Stimulated activated CD8-positive, alpha-beta memory T cell treated with anti-CD3 and anti-CD28 coated beads, Interleukin-15, amount 100 ng/mL, for 48 hours (primary cell): ENCODE results near the gene PIGC.

ENCODE experiments used
- DNase-seq, 2 donors: peaks; one replicate each; pipeline ENCODE4 v3.0.0-alpha.2; 2020; ENCODE audit warnings: low read depth in 2 of 2

Gene PIGC

GRCh38 chr1:172430128-172430454 is 13.8 kb downstream of the PIGC start:
- no peak for DNase-seq

DNA sequence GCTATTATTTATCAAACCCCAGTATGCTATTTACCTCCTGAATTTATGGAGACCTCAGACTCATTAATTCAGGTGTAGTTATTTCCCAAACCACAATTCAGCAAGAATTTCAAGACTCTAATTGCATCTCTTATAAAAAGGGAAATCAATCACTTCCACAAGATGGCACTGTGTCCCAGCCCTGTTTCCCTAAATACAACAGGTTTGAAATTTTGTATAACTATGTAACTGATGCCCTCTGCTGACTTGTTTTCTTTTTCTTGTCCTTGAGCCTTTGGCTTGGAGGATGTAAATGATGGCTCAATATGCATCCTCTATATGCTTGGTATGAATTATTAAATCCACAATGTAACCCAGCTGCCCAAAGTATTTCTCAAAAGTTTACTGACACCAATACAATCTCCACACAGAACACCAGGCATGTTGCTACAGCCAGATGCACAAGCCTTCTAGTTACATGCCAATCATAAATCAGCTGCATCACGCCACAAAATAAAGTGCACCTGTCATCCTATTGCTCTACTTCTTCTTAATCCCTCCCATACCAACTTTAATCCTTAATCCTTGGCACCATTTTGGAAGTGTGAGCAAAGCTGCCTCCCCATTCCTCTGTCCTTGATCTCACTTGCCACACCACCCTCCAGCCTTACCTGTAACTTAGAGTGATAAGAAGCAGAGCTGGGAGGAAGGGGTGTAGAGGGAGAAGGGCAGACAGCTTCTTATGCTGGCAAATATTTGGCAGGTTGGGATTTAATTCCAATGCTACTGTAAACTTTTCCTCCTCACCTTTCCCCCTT is 14.3 kb downstream of the PIGC start:
- DNase-seq: no peak

GRCh38 chr1:172427191-172427590 is 16.7 kb downstream of the PIGC start:
- no peak for DNase-seq

- no peak for DNase-seq
These were observed 18.5 kb downstream of the PIGC start for GRCh38 chr1:172425339-172425738.

GRCh38 chr1:172423336-172423735 is 20.5 kb downstream of the PIGC start:
- DNase-seq: no peak

GRCh38 chr1:172421974-172422604 is 21.8 kb downstream of the PIGC start:
- DNase-seq: no peak

DNA sequence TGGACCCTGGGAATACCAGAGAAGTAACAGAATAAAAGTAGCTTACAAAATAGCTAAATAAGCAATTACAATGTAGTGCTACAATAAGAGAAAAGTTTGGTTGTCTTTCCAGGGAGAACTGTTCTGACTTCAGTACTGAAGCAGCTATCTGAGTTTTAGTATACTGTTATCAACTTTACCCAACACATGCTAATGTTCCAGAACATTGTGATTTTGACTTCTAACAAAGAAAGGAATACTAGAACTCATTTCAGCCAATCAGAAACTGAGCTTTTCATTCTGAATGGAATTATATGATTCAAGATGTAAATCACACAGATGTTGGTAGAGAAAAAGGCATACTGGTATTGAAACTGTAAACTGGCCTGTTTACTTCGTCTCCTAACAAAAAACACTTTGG is 23.5 kb downstream of the PIGC start, which contains the start of gene C1orf105:
Gene C1orf105 (plus strand): TSS at position 301 of the 400 bp plus-strand sequence. CDS start 201 bp downstream, outside the sequence.
- no peak for DNase-seq

- DNase-seq: no peak
These were observed 26.3 kb downstream of the PIGC start for GRCh38 chr1:172417557-172417956.

DNA sequence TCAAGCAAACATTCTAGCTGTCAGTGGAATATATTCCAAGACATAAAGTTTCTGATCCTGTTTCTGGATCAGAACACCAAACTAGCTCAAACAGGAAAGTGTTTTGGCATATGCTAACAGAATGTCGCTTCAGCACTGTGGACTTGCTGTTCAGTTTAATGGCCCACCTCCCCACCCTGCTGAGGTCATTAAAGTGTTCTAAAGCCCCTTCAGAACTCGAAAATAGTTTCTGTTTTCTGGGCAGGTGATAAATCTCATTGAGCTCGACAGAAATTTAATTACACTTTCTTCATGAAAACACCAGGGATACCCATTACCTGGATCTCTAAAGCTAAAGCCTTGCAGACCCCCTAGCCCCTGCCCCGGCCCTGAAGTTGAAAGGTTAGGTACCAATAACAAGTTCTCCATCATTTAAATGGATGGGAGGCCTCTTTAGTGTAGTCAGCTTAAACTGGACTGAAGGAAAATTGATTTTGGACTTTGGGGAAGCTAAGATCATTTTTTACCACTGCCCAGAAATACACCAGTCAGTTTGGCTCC is 27.3 kb downstream of the PIGC start:
- DNase-seq: no peak

DNA sequence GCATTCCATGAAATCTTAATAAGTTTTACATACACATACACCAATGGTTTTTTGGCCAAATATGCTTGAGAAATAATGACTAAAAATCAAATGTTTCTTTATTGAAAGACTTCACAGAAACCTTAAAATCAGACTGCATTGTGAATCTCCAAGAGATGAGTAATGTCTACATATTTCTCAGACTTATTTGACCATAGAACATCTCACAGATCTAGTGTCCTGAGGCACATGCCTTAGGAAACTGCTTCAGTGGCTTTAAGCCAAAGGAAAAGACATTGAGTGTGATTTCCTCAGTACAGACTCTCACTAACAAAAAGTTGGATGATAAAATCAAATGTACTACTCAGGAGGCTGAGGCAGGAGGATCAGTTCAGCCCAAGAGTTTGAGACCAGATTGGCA is 29.5 kb downstream of the PIGC start:
- DNase-seq: no peak

- no peak for DNase-seq
These were observed 32.0 kb downstream of the PIGC start for GRCh38 chr1:172411791-172412338.

- no peak for DNase-seq
These were observed 33.8 kb downstream of the PIGC start for GRCh38 chr1:172410027-172410426.

DNA sequence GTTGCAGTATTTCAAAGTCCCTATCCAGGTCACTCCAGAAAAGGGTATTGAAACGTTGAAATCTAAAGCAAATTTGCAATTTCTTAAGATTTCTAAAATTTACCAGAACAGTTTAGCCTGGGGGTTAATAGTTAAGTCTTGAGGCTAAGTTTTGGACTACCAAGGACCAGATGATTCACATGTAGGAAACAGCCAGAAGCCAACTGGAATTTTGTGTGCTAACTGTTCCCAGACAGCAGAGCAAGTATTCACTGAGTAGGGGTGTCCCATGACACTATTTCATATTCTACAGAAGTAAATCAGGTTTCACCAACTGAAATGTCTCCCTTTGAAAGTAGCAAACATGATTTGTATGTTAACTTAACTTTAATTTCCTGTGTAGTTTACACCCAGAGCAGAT is 34.9 kb downstream of the PIGC start:
- DNase-seq: no peak

DNA sequence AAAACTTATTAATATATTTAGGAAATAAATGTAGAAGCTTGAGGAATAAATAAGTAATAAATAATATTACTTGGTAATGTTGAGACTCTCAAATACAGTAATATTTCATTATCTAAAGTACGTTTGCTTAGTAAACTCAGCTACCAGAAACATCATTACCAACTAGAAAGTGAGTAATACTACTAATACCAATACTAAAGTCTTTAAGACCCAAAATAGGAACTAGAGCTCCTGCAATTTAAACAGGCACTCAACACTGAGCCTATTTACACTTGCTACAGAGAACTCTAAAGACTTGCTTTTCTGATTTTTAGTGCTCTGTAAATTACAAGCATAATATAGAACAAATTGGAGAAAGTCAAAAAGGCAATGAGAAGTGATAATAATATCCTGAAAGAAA is 36.9 kb downstream of the PIGC start:
- DNase-seq: no peak

GRCh38 chr1:172405912-172406311 is 38.0 kb downstream of the PIGC start:
- no peak for DNase-seq

GRCh38 chr1:172404121-172404520 is 39.7 kb downstream of the PIGC start:
- DNase-seq: no peak

- no peak for DNase-seq
These were observed 40.8 kb downstream of the PIGC start for GRCh38 chr1:172402878-172403569.

- DNase-seq: no peak
These were observed 42.0 kb downstream of the PIGC start for GRCh38 chr1:172401892-172402291.

DNA sequence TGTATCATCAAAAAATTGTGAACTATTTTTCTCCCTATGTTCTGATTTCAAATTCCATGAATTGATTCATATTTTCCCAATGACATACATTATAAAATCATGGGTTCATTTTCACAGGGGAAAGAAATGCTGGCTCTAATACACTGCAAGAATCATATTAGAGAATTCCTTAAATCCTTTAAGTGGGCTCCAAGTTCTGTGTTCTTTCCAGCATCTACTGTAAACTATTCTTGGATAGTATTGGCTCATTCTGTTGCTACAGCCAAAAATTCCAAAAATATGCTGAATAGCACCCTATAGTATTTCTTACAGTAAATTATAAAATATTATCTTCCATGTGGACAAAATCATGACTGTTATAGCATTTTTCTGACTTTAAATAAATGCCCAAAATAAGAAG is 42.4 kb downstream of the PIGC start:
- no peak for DNase-seq

DNA sequence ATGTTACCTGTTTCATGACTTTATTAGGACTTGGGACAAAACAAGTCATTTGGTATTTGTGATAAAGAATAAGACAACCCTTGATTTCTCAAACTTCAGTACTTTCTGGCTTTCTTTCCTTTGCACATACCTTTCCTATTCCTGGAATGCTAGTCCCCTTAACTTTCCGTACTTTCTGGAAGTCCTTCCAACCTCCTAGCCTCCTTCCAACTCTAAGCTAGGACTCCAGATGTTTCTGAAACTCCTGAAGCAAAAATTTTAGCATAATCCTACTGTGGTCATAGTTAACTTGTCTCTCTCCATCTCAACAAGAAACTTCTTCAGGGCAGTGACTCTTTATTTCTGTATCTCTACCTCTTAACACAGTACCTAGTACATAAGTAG is 43.2 kb downstream of the PIGC start:
- no peak for DNase-seq

GRCh38 chr1:172399756-172400721 is 43.8 kb downstream of the PIGC start:
- DNase-seq: no peak
